CD14-positive monocyte (primary cell): Measurements from ENCODE around the gene SYAP1. TPM values are rescaled to one million over a fixed set of nuclear protein-coding genes. Genes with fewer than 3 reads are reported as not detected.
"Not testable (repeated sequence)": the region's sequence is repeated elsewhere in the genome, so short reads cannot be mapped to it uniquely, and the experiment has no call there.

Experiments used
- DNase-seq, 3 donors: peaks; one replicate each; pipeline ENCODE4 v3.0.0-alpha.2; 2011 to 2022
- H2AFZ ChIP-seq: 2 replicates; pipeline ENCODE4 v1.6.0; 2012; ENCODE audit warnings: mild to moderate bottlenecking, low read depth, low read length, inconsistent platforms; ENCODE audit not compliant: insufficient read depth, poor library complexity, severe bottlenecking
- H3K27ac ChIP-seq, 2 donors: 1 replicate in 1 of 2; 2 replicates in 1 of 2; pipeline ENCODE4 v1.5.1; 2012 to 2013; ENCODE audit warnings: low read length in 2 of 2, control low read depth in 1 of 2, inconsistent platforms in 1 of 2, low read depth in 1 of 2, mild to moderate bottlenecking in 1 of 2
- H3K27me3 ChIP-seq, 2 donors: one replicate each; pipeline versions ENCODE4 v1.6.0 to v1.6.1; 2011 to 2013; ENCODE audit warnings: low read length in 2 of 2; ENCODE audit not compliant: control insufficient read depth in 2 of 2, insufficient read depth in 2 of 2
- H3K36me3 ChIP-seq, 2 donors: replicated peaks in 1 of 2; 1 replicate in 1 of 2; 2 replicates in 1 of 2; pipeline versions ENCODE4 v1.5.1 to v1.6.1; 2012 to 2013; ENCODE audit warnings: low read length in 2 of 2, control low read depth in 1 of 2, inconsistent platforms in 1 of 2, mild to moderate bottlenecking in 1 of 2; ENCODE audit not compliant: insufficient read depth in 2 of 2, control insufficient read depth in 1 of 2
- H3K4me1 ChIP-seq, 2 donors: 1 replicate in 1 of 2; 2 replicates in 1 of 2; pipeline versions ENCODE4 v1.5.1 to v1.6.1; 2012 to 2013; ENCODE audit warnings: low read length in 2 of 2, control low read depth in 1 of 2, inconsistent platforms in 1 of 2, mild to moderate bottlenecking in 1 of 2, moderate library complexity in 1 of 2; ENCODE audit not compliant: insufficient read depth in 2 of 2, control insufficient read depth in 1 of 2
- H3K4me2 ChIP-seq: replicated peaks from 2 replicates; pipeline ENCODE3; 2012; ENCODE audit warnings: low read length, moderate library complexity, mild to moderate bottlenecking; ENCODE audit not compliant: poor library complexity, severe bottlenecking; ENCODE audit errors: extremely low read depth
- H3K4me3 ChIP-seq, 3 experiments: fragments of 200-600 bp in 1 of 3; sonication (generic) in 1 of 3; replicated peaks in 1 of 3; 1 replicate in 2 of 3; 2 replicates in 1 of 3; pipeline ENCODE4 v1.5.1; 2011 to 2013; ENCODE audit warnings: low read length in 3 of 3, mild to moderate bottlenecking in 3 of 3, control low read depth in 2 of 3, low read depth in 2 of 3, inconsistent platforms in 1 of 3, moderate library complexity in 1 of 3
- H3K79me2 ChIP-seq: 2 replicates; pipeline ENCODE4 v1.6.0; 2012; ENCODE audit warnings: mild to moderate bottlenecking, control low read depth, inconsistent platforms, low read length, moderate library complexity; ENCODE audit not compliant: insufficient read depth
- H3K9ac ChIP-seq: 2 replicates; pipeline ENCODE4 v1.6.0; 2017; ENCODE audit warnings: low read length, mild to moderate bottlenecking; ENCODE audit not compliant: insufficient read depth, poor library complexity, severe bottlenecking
- H3K9me3 ChIP-seq, 2 donors: replicated peaks in 1 of 2; 1 replicate in 1 of 2; 2 replicates in 1 of 2; pipeline versions ENCODE4 v1.5.1 to v1.6.1; 2012 to 2013; ENCODE audit warnings: low read length in 2 of 2, control low read depth in 1 of 2; ENCODE audit not compliant: control insufficient read depth in 1 of 2, insufficient read depth in 1 of 2
- H4K20me1 ChIP-seq: 2 replicates; pipeline ENCODE4 v1.6.0; 2012; ENCODE audit warnings: mild to moderate bottlenecking, low read length, control low read depth, moderate library complexity; ENCODE audit not compliant: insufficient read depth
- H3K27ac Mint-ChIP-seq, 7 donors: one replicate each; pipeline ENCODE4 v1.8.0; 2020; ENCODE audit warnings: mild to moderate bottlenecking in 7 of 7, mixed read lengths in 7 of 7, moderate library complexity in 6 of 7, inconsistent platforms in 2 of 7
- H3K27me3 Mint-ChIP-seq, 3 donors: one replicate each; pipeline ENCODE4 v1.8.0; 2021 to 2022; ENCODE audit warnings: low read depth in 3 of 3, mild to moderate bottlenecking in 3 of 3, mixed read lengths in 3 of 3, moderate library complexity in 3 of 3, inconsistent platforms in 1 of 3
- H3K36me3 Mint-ChIP-seq, 2 donors: one replicate each; pipeline ENCODE4 v1.8.0; 2020; ENCODE audit warnings: mixed read lengths in 2 of 2, inconsistent platforms in 1 of 2, mild to moderate bottlenecking in 1 of 2
- H3K4me1 Mint-ChIP-seq: one replicate; pipeline ENCODE4 v1.8.0; 2020; ENCODE audit warnings: mild to moderate bottlenecking, mixed read lengths
- H3K4me3 Mint-ChIP-seq, 2 donors: one replicate each; pipeline ENCODE4 v1.8.0; 2020; ENCODE audit warnings: mild to moderate bottlenecking in 2 of 2, mixed read lengths in 2 of 2, moderate library complexity in 1 of 2
- H3K9me3 Mint-ChIP-seq, 7 donors: one replicate each; pipeline ENCODE4 v1.8.0; 2020 to 2022; ENCODE audit warnings: mixed read lengths in 7 of 7, mild to moderate bottlenecking in 6 of 7, moderate library complexity in 6 of 7, inconsistent platforms in 2 of 7
- CTCF ChIP-seq: fragments of 200-600 bp; IDR thresholded peaks from one replicate; pipeline ENCODE4 v1.8.0; 2022; ENCODE audit warnings: antibody characterized with exemption, mild to moderate bottlenecking
- WGBS: methylation state at CpG from one replicate; pipeline ENCODE4 v1.1.5; 2013; ENCODE audit warnings: missing lambda C conversion rate; ENCODE audit not compliant: insufficient coverage; 5-methylcytosine and 5-hydroxymethylcytosine counted together
- intact Hi-C, 2 donors: fragments of 100-400 bp; cut with micrococcal nuclease; formaldehyde crosslinking; loops; one replicate each; pipeline versions ENCODE4 v1.15.0 to v1.15.1; 2023
- polyA plus RNA-seq, 3 donors: library from polyadenylated mRNA; depleted of rRNA in 1 of 3; unstranded in 2 of 3; stranded (reverse) in 1 of 3; fragments of 300-500 nt in 2 of 3; fragments of >200 nt in 1 of 3; fragmentation: Illumina TruSeq in 2 of 3; gene quantifications; 1 replicate in 2 of 3; 2 replicates in 1 of 3; pipeline ENCODE4 v1.2.3, GENCODE V29; 2012 to 2021

The SYAP1 gene
- polyA plus RNA-seq, 3 donors, result 4.2 to 9.0 (median 7.1) TPM

- peaks cover 9 to 11% of the 10 kb centered on the region in 2 donors for H3K36me3 Mint-ChIP-seq
- no peak for TF ChIP-seq CTCF
- H3K4me3 Mint-ChIP-seq, result no peak overlapping the region
- peaks cover 0 to 49% (median 0%) of the 10 kb centered on the region in 3 donors for H3K27me3 Mint-ChIP-seq
- Histone ChIP-seq H3K36me3 (no peaks in the 10 kb centered on the region), H3K27me3 (peaks cover 0 to 2% of the 10 kb centered on the region in 2 donors), H3K4me3 (no peak overlapping the region), H3K4me2 (no peak overlapping the region), H3K9ac (no peak overlapping the region), H3K9me3 (peaks cover 0 to 13% of the 10 kb centered on the region in 2 donors), H3K4me1 (peaks cover 9 to 28% of the 10 kb centered on the region in 2 donors), H3K27ac (no peak overlapping the region), H2AFZ (no peak overlapping the region), H3K79me2 (peaks cover 48% of the 10 kb centered on the region), H4K20me1 (peaks cover 27% of the 10 kb centered on the region)
- intact Hi-C loops, result no loop called here
- WGBS, result no CpG with 5 or more reads among the region's 4 CpGs
- no peak for DNase-seq
- peak overlapping the region in 2 of 7 donors; percentile 63 to 66 for H3K27ac Mint-ChIP-seq
- peaks cover 0 to 22% (median 13%) of the 10 kb centered on the region in 7 donors for H3K9me3 Mint-ChIP-seq
- peaks cover 30% of the 10 kb centered on the region for H3K4me1 Mint-ChIP-seq
Observed at GRCh38 chrX:16722481-16722880, 3.1 kb downstream of the SYAP1 start.

GRCh38 chrX:16725072-16725471 lies 5.7 kb downstream of the SYAP1 start:
- Histone ChIP-seq H3K36me3 (no peaks in the 10 kb centered on the region), H3K4me3 (no peak overlapping the region), H3K4me2 (no peak overlapping the region), H3K27ac (no peak overlapping the region), H2AFZ (no peak overlapping the region), H3K9ac (no peak overlapping the region), H3K9me3 (no peaks in the 10 kb centered on the region), H4K20me1 (peaks cover 27% of the 10 kb centered on the region), H3K27me3 (peaks cover 0 to 2% of the 10 kb centered on the region in 2 donors), H3K4me1 (peaks cover 6 to 13% of the 10 kb centered on the region in 2 donors), H3K79me2 (peaks cover 54% of the 10 kb centered on the region)
- no peak for TF ChIP-seq CTCF
- DNase-seq, result no peak
- Mint-ChIP-seq H3K27me3 (peaks cover 0 to 38% (median 0%) of the 10 kb centered on the region in 3 donors), H3K36me3 (peaks cover 3 to 11% of the 10 kb centered on the region in 2 donors), H3K4me1 (peaks cover 27% of the 10 kb centered on the region), H3K9me3 (peaks cover 0 to 14% (median 3%) of the 10 kb centered on the region in 7 donors), H3K4me3 (no peak overlapping the region), H3K27ac (peak overlapping the region in 4 of 7 donors; percentile 14 to 78 (median 18))
- intact Hi-C loops, result no loop called here
- WGBS, result no CpG with 5 or more reads among the region's 7 CpGs

GRCh38 chrX:16726347-16726988 lies 7.1 kb downstream of the SYAP1 start:
- H4K20me1 ChIP-seq, result peaks cover 27% of the 10 kb centered on the region
- Mint-ChIP-seq H3K27me3 (peaks cover 0 to 26% (median 0%) of the 10 kb centered on the region in 3 donors), H3K9me3 (peaks cover 0 to 11% (median 2%) of the 10 kb centered on the region in 7 donors), H3K4me1 (peaks cover 16% of the 10 kb centered on the region), H3K36me3 (peaks cover 3 to 11% of the 10 kb centered on the region in 2 donors)
- H3K9me3 ChIP-seq, H3K4me3 Mint-ChIP-seq, H3K27ac ChIP-seq, H3K36me3 ChIP-seq, intact Hi-C loops, H3K27ac Mint-ChIP-seq, H3K4me2 ChIP-seq, H3K4me3 ChIP-seq, DNase-seq, H2AFZ ChIP-seq, H3K9ac ChIP-seq, H3K4me1 ChIP-seq, H3K27me3 ChIP-seq: not testable (repeated sequence)
- H3K79me2 ChIP-seq, result peaks cover 40% of the 10 kb centered on the region
- no CpG with 5 or more reads among the region's 5 CpGs for WGBS
